Loucy (cell line): ENCODE data around the gene PSMC3.

Experiments
- H2AFZ ChIP-seq: fragments of 200-600 bp; sonication (generic); 2 replicates; pipeline ENCODE4 v1.6.0; 2016; ENCODE audit warnings: antibody characterized with exemption, mild to moderate bottlenecking, low read length, moderate library complexity
- H3F3A ChIP-seq: fragments of 200-600 bp; 2 replicates; pipeline ENCODE4 v1.6.0; 2016; ENCODE audit warnings: antibody characterized with exemption, low read depth, mild to moderate bottlenecking
- H3K27me3 ChIP-seq: fragments of 200-600 bp; sonication (generic); 2 replicates; pipeline ENCODE4 v1.6.1; 2014; ENCODE audit warnings: low read length, mild to moderate bottlenecking; ENCODE audit not compliant: insufficient read depth, poor library complexity, severe bottlenecking
- H3K36me3 ChIP-seq: fragments of 200-600 bp; sonication (generic); 2 replicates; pipeline ENCODE4 v1.6.1; 2016; ENCODE audit warnings: low read length; ENCODE audit not compliant: insufficient read depth
- H3K4me1 ChIP-seq: fragments of 200-600 bp; sonication (generic); 2 replicates; pipeline ENCODE4 v1.5.1; 2014; ENCODE audit warnings: low read length, mild to moderate bottlenecking; ENCODE audit not compliant: insufficient read depth, poor library complexity, severe bottlenecking
- H3K4me2 ChIP-seq: fragments of 200-600 bp; sonication (generic); 2 replicates; pipeline ENCODE4 v1.6.0; 2014; ENCODE audit warnings: antibody characterized with exemption, low read length, low read depth, mild to moderate bottlenecking; ENCODE audit not compliant: poor library complexity, severe bottlenecking
- H3K4me3 ChIP-seq: fragments of 200-600 bp; sonication (generic); 2 replicates; pipeline ENCODE4 v1.5.1; 2014; ENCODE audit warnings: low read length, mild to moderate bottlenecking, mixed read lengths; ENCODE audit not compliant: poor library complexity, severe bottlenecking
- H3K79me2 ChIP-seq: fragments of 200-600 bp; sonication (generic); 2 replicates; pipeline ENCODE4 v1.6.1; 2014; ENCODE audit warnings: low read length; ENCODE audit not compliant: insufficient read depth
- H3K9ac ChIP-seq: fragments of 200-600 bp; sonication (generic); 2 replicates; pipeline ENCODE4 v1.6.0; 2014; ENCODE audit warnings: mild to moderate bottlenecking, low read depth, low read length, moderate library complexity; ENCODE audit not compliant: poor library complexity, severe bottlenecking
- H3K9me2 ChIP-seq: fragments of 200-600 bp; sonication (generic); replicated peaks from 2 replicates; pipeline ENCODE4 v1.6.1; 2016; ENCODE audit warnings: low read depth, low read length, mixed read lengths
- H3K9me3 ChIP-seq: fragments of 200-600 bp; sonication (generic); 2 replicates; pipeline ENCODE4 v1.6.1; 2014; ENCODE audit warnings: mild to moderate bottlenecking, antibody characterized with exemption, low read length, low read depth; ENCODE audit not compliant: insufficient read depth
- H4K20me1 ChIP-seq: fragments of 200-600 bp; sonication (generic); 2 replicates; pipeline ENCODE4 v1.6.0; 2014; ENCODE audit warnings: antibody characterized with exemption, low read length, mild to moderate bottlenecking; ENCODE audit not compliant: insufficient read depth, poor library complexity, severe bottlenecking
- CTCF ChIP-seq: fragments of 200-600 bp; sonication (generic); conservative IDR thresholded peaks from 2 replicates; pipeline ENCODE4 v1.5.1; 2014; ENCODE audit warnings: mild to moderate bottlenecking, antibody characterized with exemption, low read length
- EZH2phosphoT487 ChIP-seq: fragments of 200-600 bp; IDR thresholded peaks from 2 replicates; pipeline ENCODE4 v1.6.1; 2018; ENCODE audit warnings: antibody characterized with exemption, mild to moderate bottlenecking, moderate library complexity, borderline replicate concordance

The PSMC3 gene

GRCh38 chr11:47426062-47426956 lies at the start of gene PSMC3:
PSMC3 (minus strand) TSS chr11:47426439; CDS start chr11:47426279, 160 bp downstream.
- no peaks in the 10 kb centered on the region for H3F3A ChIP-seq
- H3K27me3 ChIP-seq = peaks cover 7% of the 10 kb centered on the region
- peak within 1 kb of the TSS; percentile 93 for H3K4me2 ChIP-seq
- H2AFZ ChIP-seq = peak within 1 kb of the TSS; percentile 99
- peaks cover 41% of the 10 kb centered on the region for H3K79me2 ChIP-seq
- H3K9me2 ChIP-seq = no peaks in the 10 kb centered on the region
- H3K9ac ChIP-seq = peak within 1 kb of the TSS; percentile 100
- peaks cover 16% of the 10 kb centered on the region for H3K4me1 ChIP-seq
- H3K4me3 ChIP-seq = peak within 1 kb of the TSS; percentile 100
- TF ChIP-seq EZH2phosphoT487 (no peak), CTCF (no peak)
- peaks cover 8% of the 10 kb centered on the region for H4K20me1 ChIP-seq
- H3K9me3 ChIP-seq = no peaks in the 10 kb centered on the region
- peaks cover 29% of the 10 kb centered on the region; the same call in 1 of the 2 replicates for H3K36me3 ChIP-seq

- Histone ChIP-seq H3K9me2 (no peaks in the 10 kb centered on the region), H3K36me3 (peaks cover 96% of the 10 kb centered on the region), H2AFZ (no peak overlapping the region), H3K4me3 (no peak overlapping the region), H3K4me2 (no peak overlapping the region), H3K27me3 (no peaks in the 10 kb centered on the region), H3K9ac (no peak overlapping the region), H3K9me3 (no peaks in the 10 kb centered on the region), H3K4me1 (no peaks in the 10 kb centered on the region), H3F3A (no peaks in the 10 kb centered on the region), H4K20me1 (no peaks in the 10 kb centered on the region), H3K79me2 (peaks cover 9% of the 10 kb centered on the region; the same call in 1 of the 2 replicates)
- no peak for TF ChIP-seq CTCF
These were observed 44.4 kb upstream of the PSMC3 start for GRCh38 chr11:47470671-47471070.

GRCh38 chr11:47469361-47470179 lies 43.3 kb upstream of the PSMC3 start:
- Histone ChIP-seq H3K9me2 (no peaks in the 10 kb centered on the region), H4K20me1 (no peaks in the 10 kb centered on the region), H3K4me1 (no peaks in the 10 kb centered on the region), H3K4me2 (no peak overlapping the region), H3K79me2 (peaks cover 15% of the 10 kb centered on the region; the same call in 1 of the 2 replicates), H3K36me3 (peaks cover 93% of the 10 kb centered on the region), H3K9me3 (no peaks in the 10 kb centered on the region), H3K4me3 (no peak overlapping the region), H2AFZ (no peak overlapping the region), H3F3A (no peaks in the 10 kb centered on the region), H3K27me3 (no peaks in the 10 kb centered on the region), H3K9ac (no peak overlapping the region)
- no peak for TF ChIP-seq CTCF
- no peak for TF ChIP-seq EZH2phosphoT487
